GM23338 (cell line): ENCODE results near the gene GHSR. TPM values are rescaled to one million over a fixed set of nuclear protein-coding genes. Genes with fewer than 3 reads are reported as not detected.

Experiments used
- ATAC-seq: fragments of 200-7000 bp; cut with Tn5 transposase; 3 replicates; pipeline ENCODE4 v1.9.1; 2020
- DNase-seq: peaks from one replicate; pipeline ENCODE4 v3.0.0-alpha.2; 2015; ENCODE audit warnings: low spot score
- H2AFZ ChIP-seq: fragments of 200-600 bp; sonication (generic); 2 replicates; pipeline ENCODE4 v1.8.0; 2016; ENCODE audit warnings: antibody characterized with exemption, mild to moderate bottlenecking, moderate library complexity
- H3F3A ChIP-seq: fragments of 200-600 bp; sonication (generic); replicated peaks from 2 replicates; pipeline ENCODE4 v1.8.0; 2017; ENCODE audit warnings: antibody characterized with exemption, mixed run types, low read depth
- H3K27ac ChIP-seq: fragments of 200-600 bp; sonication (generic); 2 replicates; pipeline ENCODE4 v1.6.1; 2016; ENCODE audit warnings: low read depth
- H3K27me3 ChIP-seq: fragments of 200-600 bp; sonication (generic); 2 replicates; pipeline ENCODE4 v1.8.0; 2016; ENCODE audit warnings: mild to moderate bottlenecking, mixed run types, moderate library complexity; ENCODE audit not compliant: insufficient read depth
- H3K36me3 ChIP-seq: fragments of 200-600 bp; sonication (generic); 2 replicates; pipeline ENCODE4 v1.8.0; 2016; ENCODE audit warnings: mild to moderate bottlenecking; ENCODE audit not compliant: insufficient read depth
- H3K4me1 ChIP-seq: fragments of 200-600 bp; sonication (generic); 2 replicates; pipeline ENCODE4 v1.8.0; 2016; ENCODE audit warnings: mild to moderate bottlenecking, moderate library complexity; ENCODE audit not compliant: insufficient read depth
- H3K4me2 ChIP-seq: fragments of 200-600 bp; sonication (generic); 2 replicates; pipeline ENCODE4 v1.7.1; 2017; ENCODE audit warnings: mixed run types
- H3K4me3 ChIP-seq: fragments of 200-600 bp; sonication (generic); 2 replicates; pipeline ENCODE4 v1.6.1; 2016; ENCODE audit warnings: mixed run types
- H3K79me2 ChIP-seq: fragments of 200-600 bp; sonication (generic); replicated peaks from 2 replicates; pipeline ENCODE4 v1.8.0; 2017; ENCODE audit warnings: mild to moderate bottlenecking; ENCODE audit not compliant: insufficient read depth
- H3K9me2 ChIP-seq: fragments of 200-600 bp; sonication (generic); 2 replicates; pipeline ENCODE4 v1.8.0; 2017; ENCODE audit not compliant: insufficient read depth
- H4K20me1 ChIP-seq: fragments of 200-600 bp; sonication (generic); replicated peaks from 2 replicates; pipeline ENCODE4 v1.8.0; 2017; ENCODE audit warnings: mild to moderate bottlenecking; ENCODE audit not compliant: insufficient read depth
- H3K27ac Mint-ChIP-seq: 2 replicates; pipeline ENCODE4 v1.8.0; 2020; ENCODE audit warnings: inconsistent platforms, mild to moderate bottlenecking, moderate library complexity, mixed read lengths
- H3K27me3 Mint-ChIP-seq: 3 replicates; pipeline ENCODE4 v1.8.0; 2022; ENCODE audit warnings: low read depth, mild to moderate bottlenecking, moderate library complexity, mixed read lengths, inconsistent platforms; ENCODE audit not compliant: insufficient read depth, poor library complexity
- H3K36me3 Mint-ChIP-seq: 3 replicates; pipeline ENCODE4 v1.8.0; 2021; ENCODE audit warnings: low read depth, mild to moderate bottlenecking, inconsistent platforms, moderate library complexity, mixed read lengths
- H3K4me1 Mint-ChIP-seq: 3 replicates; pipeline ENCODE4 v1.8.0; 2020; ENCODE audit warnings: mild to moderate bottlenecking, inconsistent platforms, mixed read lengths
- H3K4me3 Mint-ChIP-seq: 3 replicates; pipeline ENCODE4 v1.8.0; 2021; ENCODE audit warnings: moderate library complexity, mild to moderate bottlenecking, inconsistent platforms, mixed read lengths
- H3K9me3 Mint-ChIP-seq: 3 replicates; pipeline ENCODE4 v1.8.0; 2020; ENCODE audit warnings: moderate library complexity, mild to moderate bottlenecking, inconsistent platforms, mixed read lengths
- CREB1 ChIP-seq: fragments of 250-450 bp; sonication (Bioruptor Pico); IDR thresholded peaks from 2 replicates; pipeline ENCODE4 v1.5.0; 2020; ENCODE audit warnings: low read depth, mild to moderate bottlenecking, moderate library complexity
- CTCF ChIP-seq, 2 experiments: fragments of 200-600 bp in 1 of 2; sonication (generic) in 1 of 2; conservative IDR thresholded peaks; 2 replicates each; pipeline versions ENCODE4 v1.5.1 to v1.6.1; 2016 to 2017; ENCODE audit warnings: antibody characterized with exemption in 2 of 2, low read depth in 2 of 2, mild to moderate bottlenecking in 2 of 2, moderate library complexity in 1 of 2
- ETS1 ChIP-seq: IDR thresholded peaks from 2 replicates; pipeline ENCODE4 v1.6.1; 2016; ENCODE audit warnings: antibody characterized with exemption
- EZH2 ChIP-seq: fragments of 200-600 bp; sonication (generic); IDR thresholded peaks from one replicate; pipeline ENCODE4 v1.8.0; 2017; ENCODE audit warnings: antibody characterized with exemption, mild to moderate bottlenecking, low read depth; ENCODE audit not compliant: unreplicated experiment
- EZH2phosphoT487 ChIP-seq: fragments of 200-600 bp; sonication (generic); IDR thresholded peaks from one replicate; pipeline ENCODE4 v1.8.1; 2018; ENCODE audit warnings: antibody characterized with exemption; ENCODE audit not compliant: unreplicated experiment
- JUNB ChIP-seq: IDR thresholded peaks from one replicate; pipeline ENCODE4 v1.6.1; 2016; ENCODE audit warnings: antibody characterized with exemption; ENCODE audit not compliant: unreplicated experiment
- NANOG ChIP-seq: IDR thresholded peaks from 2 replicates; pipeline ENCODE4 v1.6.1; 2016; ENCODE audit warnings: antibody characterized with exemption, borderline replicate concordance
- POLR2AphosphoS5 ChIP-seq: IDR thresholded peaks from 2 replicates; pipeline ENCODE4 v1.6.1; 2016; ENCODE audit warnings: antibody characterized with exemption, low read depth
- REST ChIP-seq: IDR thresholded peaks from one replicate; pipeline ENCODE4 v1.6.1; 2018; ENCODE audit warnings: antibody characterized with exemption; ENCODE audit not compliant: unreplicated experiment
- STAT1 ChIP-seq: IDR thresholded peaks from one replicate; pipeline ENCODE4 v1.6.1; 2016; ENCODE audit warnings: antibody characterized with exemption; ENCODE audit not compliant: unreplicated experiment
- ZNF114 ChIP-seq: fragments of 250-450 bp; sonication (Bioruptor Pico); IDR thresholded peaks from 2 replicates; pipeline ENCODE4 v1.5.0; 2020; ENCODE audit warnings: mild to moderate bottlenecking, moderate library complexity
- ZNF331 ChIP-seq: fragments of 250-450 bp; sonication (Bioruptor Pico); IDR thresholded peaks from 2 replicates; pipeline ENCODE4 v1.5.0; 2020; ENCODE audit warnings: low read depth, mild to moderate bottlenecking, moderate library complexity
- ZNF462 ChIP-seq: fragments of 250-450 bp; sonication (Bioruptor Pico); IDR thresholded peaks from 2 replicates; pipeline ENCODE4 v1.5.0; 2020; ENCODE audit warnings: mild to moderate bottlenecking, moderate library complexity
- polyA plus RNA-seq: library from polyadenylated mRNA; unstranded; fragments of >200 nt; fragmentation: Nextera tagmentation; extraction: Ambion mirVana; gene quantifications from 2 replicates; pipeline ENCODE4 v1.2.1, GENCODE V29; 2016
- total RNA-seq: library from RNA; depleted of rRNA; stranded (reverse); fragments of >200 nt; shearing (Covaris generic); gene quantifications from 2 replicates; pipeline ENCODE4 v1.2.3, GENCODE V29; 2014

GHSR gene
- total and polyA plus RNA-seq, 2 experiments from 2014 or later: not detected

GRCh38 chr3:172442606-172443005 is 5.7 kb downstream of the GHSR start:
- H3K36me3 ChIP-seq: no peaks in the 10 kb centered on the region
- no peaks in the 10 kb centered on the region for H3K9me2 ChIP-seq
- H3K27ac ChIP-seq: no peak overlapping the region
- no peak overlapping the region for H3K4me3 ChIP-seq
- H2AFZ ChIP-seq: no peak overlapping the region
- DNase-seq (no peak), ATAC-seq (no peak)
- Mint-ChIP-seq H3K27ac (no peak overlapping the region), H3K4me3 (no peak overlapping the region), H3K36me3 (peaks cover 4% of the 10 kb centered on the region; the same call in 1 of the 3 replicates), H3K27me3 (peaks cover 13% of the 10 kb centered on the region), H3K9me3 (peaks cover 4% of the 10 kb centered on the region; the same call in 2 of the 3 replicates), H3K4me1 (peaks cover 9% of the 10 kb centered on the region)
- H4K20me1 ChIP-seq: no peaks in the 10 kb centered on the region
- no peaks in the 10 kb centered on the region for H3K79me2 ChIP-seq
- peaks cover 33% of the 10 kb centered on the region for H3K27me3 ChIP-seq
- H3K4me1 ChIP-seq: peaks cover 7% of the 10 kb centered on the region
- TF ChIP-seq EZH2phosphoT487: no peak
- no peak for TF ChIP-seq ZNF114 (CRISPR knock-in tag)
- TF ChIP-seq REST: no peak
- no peak for TF ChIP-seq ZNF331 (CRISPR knock-in tag)
- no peak for TF ChIP-seq CTCF (conservative IDR thresholded peaks at IDR 0.05; ENCODE audit: low read depth in 2 of 2)
- TF ChIP-seq JUNB: no peak
- no peak for TF ChIP-seq NANOG
- TF ChIP-seq STAT1: no peak
- TF ChIP-seq ZNF462: no peak
- no peak for TF ChIP-seq CREB1
- no peak for TF ChIP-seq EZH2
- no peak for TF ChIP-seq ETS1
- TF ChIP-seq POLR2AphosphoS5: no peak
- H3F3A ChIP-seq: no peaks in the 10 kb centered on the region
- H3K4me2 ChIP-seq: no peak overlapping the region
